ENCODE results near the gene FGFR2. TPM values are rescaled to one million over a fixed set of nuclear protein-coding genes. Genes with fewer than 3 reads are reported as not detected.

The FGFR2 gene
- total RNA-seq, 1 donor = 13.8 TPM

GRCh38 chr10:121438333-121438732 lies 159.9 kb downstream of the FGFR2 start:
- Histone ChIP-seq H3K36me3 (ENCODE audit: insufficient read depth, low read length) (no peaks in the 10 kb centered on the region), H3K4me3 (ENCODE audit: insufficient read depth, low read length) (no peak overlapping the region), H3K27me3 (ENCODE audit: insufficient read depth, low read length) (no peaks in the 10 kb centered on the region), H2AFZ (ENCODE audit: low read length) (no peak overlapping the region), H3K79me2 (ENCODE audit: insufficient read depth, low read length) (no peaks in the 10 kb centered on the region), H4K20me1 (ENCODE audit: insufficient read depth, low read length) (no peaks in the 10 kb centered on the region), H3K27ac (ENCODE audit: low read depth, low read length) (no peak overlapping the region), H3K4me1 (ENCODE audit: insufficient read depth, low read length) (no peaks in the 10 kb centered on the region), H3K4me2 (ENCODE audit: insufficient read depth, low read length) (no peak overlapping the region), H3K9me3 (ENCODE audit: low read depth, low read length) (no peaks in the 10 kb centered on the region)
- DNase-seq (ENCODE audit: insufficient read length, low spot score, missing footprints) = no peak
- TF ChIP-seq CTCF (IDR thresholded peaks at IDR 0.05; ENCODE audit: extremely low read depth, low read depth, low read length) = no peak

GRCh38 chr10:121437596-121437995 lies 160.6 kb downstream of the FGFR2 start:
- H3K27me3 ChIP-seq (ENCODE audit: insufficient read depth, low read length) = no peaks in the 10 kb centered on the region
- H3K27ac ChIP-seq (ENCODE audit: low read depth, low read length) = no peak overlapping the region
- H3K4me2 ChIP-seq (ENCODE audit: insufficient read depth, low read length) = no peak overlapping the region
- TF ChIP-seq CTCF (IDR thresholded peaks at IDR 0.05; ENCODE audit: extremely low read depth, low read depth, low read length) = no peak
- no peaks in the 10 kb centered on the region for H3K36me3 ChIP-seq (ENCODE audit: insufficient read depth, low read length)
- no peaks in the 10 kb centered on the region for H4K20me1 ChIP-seq (ENCODE audit: insufficient read depth, low read length)
- no peaks in the 10 kb centered on the region for H3K79me2 ChIP-seq (ENCODE audit: insufficient read depth, low read length)
- H2AFZ ChIP-seq (ENCODE audit: low read length) = no peak overlapping the region
- no peak overlapping the region for H3K4me3 ChIP-seq (ENCODE audit: insufficient read depth, low read length)
- DNase-seq (ENCODE audit: insufficient read length, low spot score, missing footprints) = no peak
- H3K4me1 ChIP-seq (ENCODE audit: insufficient read depth, low read length) = no peaks in the 10 kb centered on the region
- no peaks in the 10 kb centered on the region for H3K9me3 ChIP-seq (ENCODE audit: low read depth, low read length)

GRCh38 chr10:121436630-121437341 lies 161.5 kb downstream of the FGFR2 start:
- H4K20me1 ChIP-seq (ENCODE audit: insufficient read depth, low read length) = no peaks in the 10 kb centered on the region
- no peak overlapping the region for H3K27ac ChIP-seq (ENCODE audit: low read depth, low read length)
- H2AFZ ChIP-seq (ENCODE audit: low read length) = no peak overlapping the region
- no peaks in the 10 kb centered on the region for H3K79me2 ChIP-seq (ENCODE audit: insufficient read depth, low read length)
- no peaks in the 10 kb centered on the region for H3K36me3 ChIP-seq (ENCODE audit: insufficient read depth, low read length)
- H3K4me2 ChIP-seq (ENCODE audit: insufficient read depth, low read length) = no peak overlapping the region
- H3K9me3 ChIP-seq (ENCODE audit: low read depth, low read length) = no peaks in the 10 kb centered on the region
- no peak overlapping the region for H3K4me3 ChIP-seq (ENCODE audit: insufficient read depth, low read length)
- no peaks in the 10 kb centered on the region for H3K4me1 ChIP-seq (ENCODE audit: insufficient read depth, low read length)
- no peak for DNase-seq (ENCODE audit: insufficient read length, low spot score, missing footprints)
- no peaks in the 10 kb centered on the region for H3K27me3 ChIP-seq (ENCODE audit: insufficient read depth, low read length)
- no peak for TF ChIP-seq CTCF (IDR thresholded peaks at IDR 0.05; ENCODE audit: extremely low read depth, low read depth, low read length)

- no peaks in the 10 kb centered on the region for H4K20me1 ChIP-seq (ENCODE audit: insufficient read depth, low read length)
- H2AFZ ChIP-seq (ENCODE audit: low read length) = no peak overlapping the region
- DNase-seq (ENCODE audit: insufficient read length, low spot score, missing footprints) = no peak
- no peak for TF ChIP-seq CTCF (IDR thresholded peaks at IDR 0.05; ENCODE audit: extremely low read depth, low read depth, low read length)
- no peak overlapping the region for H3K4me2 ChIP-seq (ENCODE audit: insufficient read depth, low read length)
- H3K27me3 ChIP-seq (ENCODE audit: insufficient read depth, low read length) = no peaks in the 10 kb centered on the region
- no peak overlapping the region for H3K27ac ChIP-seq (ENCODE audit: low read depth, low read length)
- no peak overlapping the region for H3K4me3 ChIP-seq (ENCODE audit: insufficient read depth, low read length)
- no peaks in the 10 kb centered on the region for H3K36me3 ChIP-seq (ENCODE audit: insufficient read depth, low read length)
- no peaks in the 10 kb centered on the region for H3K9me3 ChIP-seq (ENCODE audit: low read depth, low read length)
- H3K4me1 ChIP-seq (ENCODE audit: insufficient read depth, low read length) = no peaks in the 10 kb centered on the region
- H3K79me2 ChIP-seq (ENCODE audit: insufficient read depth, low read length) = no peaks in the 10 kb centered on the region
Observed at GRCh38 chr10:121436281-121436629, 162.0 kb downstream of the FGFR2 start.
